Measurements from ENCODE around the gene TTC12.

DNA sequence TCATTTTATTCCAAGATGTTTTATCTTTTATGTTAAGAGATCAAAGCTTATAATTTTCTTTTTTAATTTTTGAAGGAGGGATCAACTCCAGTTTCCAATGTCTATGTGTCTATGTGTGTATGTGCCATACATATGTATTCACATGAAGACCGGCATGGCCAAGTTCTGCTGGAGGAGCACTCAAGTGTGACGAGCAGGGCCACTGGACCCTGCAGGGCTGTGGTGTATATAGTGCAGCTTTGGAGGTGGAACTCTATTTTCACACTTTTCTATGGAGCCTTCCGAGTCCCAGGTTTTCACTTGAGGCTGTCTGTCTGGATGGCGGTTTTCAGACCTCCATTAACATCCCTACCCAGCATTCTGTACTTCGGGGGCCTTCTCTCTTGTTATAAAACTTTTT is 36.5 kb upstream of the TTC12 start:
- no peak for TF ChIP-seq CTCF (conservative IDR thresholded peaks at IDR 0.05; ENCODE audit: low read length)
- no peak for TF ChIP-seq EZH2phosphoT487 (IDR thresholded peaks at IDR 0.05; ENCODE audit: borderline replicate concordance, low read depth, low read length)

Measured in OCI-LY7 (cell line).